PFSK-1 (cell line): Measurements from ENCODE around the gene ELAVL4.

Experiments used
- REST ChIP-seq, 2 experiments: IDR thresholded peaks; 2 replicates each; pipeline versions ENCODE4 v1.6.1 to v1.8.0; 2011 to 2012; ENCODE audit warnings: low read depth in 2 of 2, low read length in 2 of 2, control low read depth in 1 of 2, inconsistent platforms in 1 of 2, mild to moderate bottlenecking in 1 of 2, moderate library complexity in 1 of 2; ENCODE audit not compliant: insufficient read depth in 1 of 2
- SIN3A ChIP-seq: IDR thresholded peaks from 2 replicates; pipeline ENCODE4 v1.6.1; 2012; ENCODE audit warnings: mild to moderate bottlenecking, low read length, moderate library complexity, borderline replicate concordance; ENCODE audit not compliant: insufficient read depth
- TAF1 ChIP-seq: IDR thresholded peaks from 2 replicates; pipeline ENCODE4 v1.6.1; 2012; ENCODE audit warnings: low read length, control low read depth, borderline replicate concordance; ENCODE audit not compliant: insufficient read depth

GRCh38 chr1:50180367-50180766 lies 71.6 kb downstream of the ELAVL4 start:
- TF ChIP-seq REST (IDR thresholded peaks at IDR 0.05; ENCODE audit: insufficient read depth in 1 of 2, low read depth in 2 of 2, low read length in 2 of 2) (no peak), SIN3A (no peak), TAF1 (no peak)
